ENCODE results near the gene NIF3L1.

Gene NIF3L1

GRCh38 chr2:200913654-200914053 lies 24.5 kb downstream of the NIF3L1 start:
- DNase-seq (ENCODE audit: extremely low read depth, low read depth): no peak
- TF ChIP-seq CTCF (IDR thresholded peaks at IDR 0.05; ENCODE audit: low read depth, low read length): no peak

GRCh38 chr2:200922439-200922838 lies 33.3 kb downstream of the NIF3L1 start:
- DNase-seq (ENCODE audit: extremely low read depth, low read depth): no peak
- TF ChIP-seq CTCF (IDR thresholded peaks at IDR 0.05; ENCODE audit: low read depth, low read length): no peak

- no peak for DNase-seq (ENCODE audit: extremely low read depth, low read depth)
- no peak for TF ChIP-seq CTCF (IDR thresholded peaks at IDR 0.05; ENCODE audit: low read depth, low read length)
Measured at GRCh38 chr2:200929334-200930249, 40.4 kb downstream of the NIF3L1 start.

- TF ChIP-seq CTCF (IDR thresholded peaks at IDR 0.05; ENCODE audit: low read depth, low read length): no peak
- no peak for DNase-seq (ENCODE audit: extremely low read depth, low read depth)
Measured at GRCh38 chr2:200930947-200931626, 41.9 kb downstream of the NIF3L1 start.

- DNase-seq (ENCODE audit: extremely low read depth, low read depth): no peak
- TF ChIP-seq CTCF (IDR thresholded peaks at IDR 0.05; ENCODE audit: low read depth, low read length): no peak
Measured at GRCh38 chr2:200939832-200940231, 50.7 kb downstream of the NIF3L1 start.

- DNase-seq (ENCODE audit: extremely low read depth, low read depth): no peak
- TF ChIP-seq CTCF (IDR thresholded peaks at IDR 0.05; ENCODE audit: low read depth, low read length): no peak
Measured at GRCh38 chr2:200943527-200944105, 54.4 kb downstream of the NIF3L1 start.
